Measurements from ENCODE around the gene TSC2.

The TSC2 gene

GRCh38 chr16:2086812-2087747 is 39.3 kb downstream of the TSC2 start:
- Histone ChIP-seq H3K36me3 (peaks cover 73% of the 10 kb centered on the region), H3K4me3 (ENCODE audit: low read depth, low read length) (no peak overlapping the region), H3K4me1 (peaks cover 8% of the 10 kb centered on the region; the same call in 1 of the 2 replicates), H3K27me3 (no peaks in the 10 kb centered on the region), H3K9me3 (no peaks in the 10 kb centered on the region)
- TF ChIP-seq CTCF (IDR thresholded peaks at IDR 0.05; ENCODE audit: low read depth, low read length), result no peak
- DNase-seq, result no peak

GRCh38 chr16:2087748-2088631 is 40.2 kb downstream of the TSC2 start:
- Histone ChIP-seq H3K36me3 (peaks cover 77% of the 10 kb centered on the region), H3K27me3 (no peaks in the 10 kb centered on the region), H3K9me3 (no peaks in the 10 kb centered on the region), H3K4me3 (ENCODE audit: low read depth, low read length) (no peak overlapping the region), H3K4me1 (peaks cover 8% of the 10 kb centered on the region; the same call in 1 of the 2 replicates)
- no peak for TF ChIP-seq CTCF (IDR thresholded peaks at IDR 0.05; ENCODE audit: low read depth, low read length)
- no peak for DNase-seq

- DNase-seq, result no peak
- peaks cover 73% of the 10 kb centered on the region for H3K36me3 ChIP-seq
- H3K4me1 ChIP-seq, result peaks cover 8% of the 10 kb centered on the region; the same call in 1 of the 2 replicates
Observed at GRCh38 chr16:2088759-2089358, 41.1 kb downstream of the TSC2 start.

GRCh38 chr16:2089706-2090480 is 42.1 kb downstream of the TSC2 start:
- Histone ChIP-seq H3K27me3 (no peaks in the 10 kb centered on the region), H3K4me3 (ENCODE audit: low read depth, low read length) (no peak overlapping the region), H3K9me3 (no peaks in the 10 kb centered on the region), H3K36me3 (peaks cover 64% of the 10 kb centered on the region), H3K4me1 (peaks cover 8% of the 10 kb centered on the region; the same call in 1 of the 2 replicates)
- DNase-seq, result no peak
- no peak for TF ChIP-seq CTCF (IDR thresholded peaks at IDR 0.05; ENCODE audit: low read depth, low read length)

More at GRCh38 chr16:2088759-2089358, 41.1 kb downstream of the TSC2 start:
- H3K4me3 ChIP-seq (ENCODE audit: low read depth, low read length), result no peak overlapping the region
- H3K9me3 ChIP-seq, result no peaks in the 10 kb centered on the region
- no peak for TF ChIP-seq CTCF (IDR thresholded peaks at IDR 0.05; ENCODE audit: low read depth, low read length)
- H3K27me3 ChIP-seq, result no peaks in the 10 kb centered on the region

GRCh38 chr16:2090481-2090776 is 42.6 kb downstream of the TSC2 start:
- Histone ChIP-seq H3K4me1 (peaks cover 4% of the 10 kb centered on the region; the same call in 1 of the 2 replicates), H3K36me3 (peaks cover 60% of the 10 kb centered on the region), H3K9me3 (no peaks in the 10 kb centered on the region), H3K27me3 (no peaks in the 10 kb centered on the region), H3K4me3 (ENCODE audit: low read depth, low read length) (no peak overlapping the region)
- no peak for DNase-seq
- no peak for TF ChIP-seq CTCF (IDR thresholded peaks at IDR 0.05; ENCODE audit: low read depth, low read length)

Measured in BE2C (cell line).